B cell (primary cell): Measurements from ENCODE around the gene ITGB6.

Experiments
- EZH2 ChIP-seq: IDR thresholded peaks from 2 replicates; pipeline ENCODE4 v1.6.1; 2012; ENCODE audit warnings: borderline replicate concordance, low read depth, mild to moderate bottlenecking, moderate library complexity, low read length; ENCODE audit not compliant: insufficient read depth, poor library complexity, severe bottlenecking
- TF ChIP-seq, protein P1 (sequence below): fragments of 200-600 bp; IDR thresholded peaks from one replicate; pipeline ENCODE4 v1.8.0; 2022; ENCODE audit warnings: antibody characterized with exemption, mild to moderate bottlenecking

DNA sequence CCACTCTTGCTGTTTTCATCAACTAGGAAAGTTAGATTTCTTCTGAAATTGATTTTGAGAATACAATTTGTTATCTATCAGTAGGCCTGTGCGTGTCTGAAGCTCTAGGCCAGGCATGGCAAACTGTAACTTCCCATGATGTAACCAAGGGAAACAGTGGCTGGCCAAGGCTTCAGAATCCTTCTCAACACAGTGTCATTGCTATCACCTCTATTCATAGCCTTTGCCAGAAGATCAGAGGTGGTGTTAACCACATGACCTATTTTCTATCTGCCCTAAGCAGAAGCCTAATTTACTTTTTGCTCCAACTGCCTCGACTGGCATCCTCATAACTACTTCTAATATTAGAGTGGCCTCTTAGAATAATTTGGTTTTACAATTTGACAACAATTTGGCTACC, 2.5 kb downstream of the ITGB6 start:
- TF ChIP-seq, protein P1, sequence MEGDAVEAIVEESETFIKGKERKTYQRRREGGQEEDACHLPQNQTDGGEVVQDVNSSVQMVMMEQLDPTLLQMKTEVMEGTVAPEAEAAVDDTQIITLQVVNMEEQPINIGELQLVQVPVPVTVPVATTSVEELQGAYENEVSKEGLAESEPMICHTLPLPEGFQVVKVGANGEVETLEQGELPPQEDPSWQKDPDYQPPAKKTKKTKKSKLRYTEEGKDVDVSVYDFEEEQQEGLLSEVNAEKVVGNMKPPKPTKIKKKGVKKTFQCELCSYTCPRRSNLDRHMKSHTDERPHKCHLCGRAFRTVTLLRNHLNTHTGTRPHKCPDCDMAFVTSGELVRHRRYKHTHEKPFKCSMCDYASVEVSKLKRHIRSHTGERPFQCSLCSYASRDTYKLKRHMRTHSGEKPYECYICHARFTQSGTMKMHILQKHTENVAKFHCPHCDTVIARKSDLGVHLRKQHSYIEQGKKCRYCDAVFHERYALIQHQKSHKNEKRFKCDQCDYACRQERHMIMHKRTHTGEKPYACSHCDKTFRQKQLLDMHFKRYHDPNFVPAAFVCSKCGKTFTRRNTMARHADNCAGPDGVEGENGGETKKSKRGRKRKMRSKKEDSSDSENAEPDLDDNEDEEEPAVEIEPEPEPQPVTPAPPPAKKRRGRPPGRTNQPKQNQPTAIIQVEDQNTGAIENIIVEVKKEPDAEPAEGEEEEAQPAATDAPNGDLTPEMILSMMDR: no peak
- TF ChIP-seq EZH2: no peak
